Heart left ventricle (tissue), 16 donors: ENCODE results near the gene WDR70. TPM values are rescaled to one million over a fixed set of nuclear protein-coding genes. Genes with fewer than 3 reads are reported as not detected.

Experiments used
- ATAC-seq, 4 donors: fragments of 200-7000 bp; cut with Tn5 transposase; one replicate each; pipeline ENCODE4 v1.9.1; 2020 to 2022; ENCODE audit warnings: moderate library complexity in 4 of 4, mild to moderate bottlenecking in 3 of 4, moderate number of reproducible peaks in 1 of 4
- DNase-seq, 5 donors: peaks; one replicate each; pipeline ENCODE4 v3.0.0-alpha.2; 2020
- H3K27ac ChIP-seq, 12 donors: fragments of 200-600 bp; sonication (generic) in 4 of 12; one replicate each; pipeline versions ENCODE4 v1.5.0 to v1.8.0; 2016 to 2022; ENCODE audit warnings: mild to moderate bottlenecking in 2 of 12
- H3K27me3 ChIP-seq, 9 donors: fragments of 200-600 bp; sonication (generic) in 2 of 9; one replicate each; pipeline versions ENCODE4 v1.5.1 to v1.8.0; 2016 to 2022; ENCODE audit warnings: mild to moderate bottlenecking in 3 of 9
- H3K36me3 ChIP-seq, 9 donors: fragments of 200-600 bp; sonication (generic) in 2 of 9; one replicate each; pipeline versions ENCODE4 v1.5.0 to v1.8.0; 2018 to 2022; ENCODE audit warnings: mild to moderate bottlenecking in 2 of 9
- H3K4me1 ChIP-seq, 12 donors: fragments of 200-600 bp; sonication (generic) in 4 of 12; one replicate each; pipeline versions ENCODE4 v1.5.0 to v1.8.0; 2016 to 2022; ENCODE audit warnings: mild to moderate bottlenecking in 3 of 12
- H3K4me3 ChIP-seq, 12 donors: fragments of 200-600 bp; sonication (generic) in 4 of 12; one replicate each; pipeline versions ENCODE4 v1.5.0 to v1.8.0; 2017 to 2022; ENCODE audit warnings: mild to moderate bottlenecking in 9 of 12, moderate library complexity in 4 of 12
- H3K9me3 ChIP-seq, 12 donors: fragments of 200-600 bp; sonication (generic) in 4 of 12; one replicate each; pipeline versions ENCODE4 v1.5.0 to v1.8.0; 2016 to 2022; ENCODE audit warnings: mild to moderate bottlenecking in 1 of 12
- CTCF ChIP-seq, 12 donors: fragments of 200-600 bp; sonication (generic) in 4 of 12; IDR thresholded peaks; one replicate each; pipeline versions ENCODE4 v1.5.0 to v1.8.0; 2018 to 2022; ENCODE audit warnings: antibody characterized with exemption in 12 of 12, mild to moderate bottlenecking in 5 of 12
- POLR2A ChIP-seq, 2 donors: fragments of 450-650 bp; IDR thresholded peaks; one replicate each; pipeline ENCODE4 v1.6.1; 2017; ENCODE audit warnings: antibody characterized with exemption in 2 of 2, mild to moderate bottlenecking in 2 of 2, moderate library complexity in 2 of 2
- WGBS, 4 donors: extraction: QIAGEN DNeasy Blood & Tissue Kit in 2 of 4; methylation state at CpG; one replicate each; pipeline versions ENCODE4 v1.1.5 to v1.1.7; 2013 to 2018; 5-methylcytosine and 5-hydroxymethylcytosine counted together
- intact Hi-C, 10 donors: fragments of 100-400 bp; cut with DNase I; formaldehyde crosslinking; loops; one replicate each; pipeline versions ENCODE4 v1.11.1 to v1.14.2; 2022
- polyA plus RNA-seq, 2 donors: library from polyadenylated mRNA; stranded (reverse); fragments of 200-250 nt; gene quantifications; one replicate each; pipeline ENCODE4 v1.2.3, GENCODE V29; 2013
- total RNA-seq, 9 donors: library from RNA; depleted of rRNA in 2 of 9; stranded (reverse); fragments of >200 nt in 2 of 9; fragmentation: NEBNext Ultra II Directional in 3 of 9; extraction: Animal tissue kit (Norgen Biotek cat#: 25700) in 3 of 9; gene quantifications; one replicate each; pipeline versions ENCODE4 v1.1.0 to v1.2.4, GENCODE V29; 2016 to 2023
- donor health status: ischemic (EF 13 %, LVEDD 7.1; RV severe dilation, severe dysfunction).
- donor health status: healthy with polysubstance abuse.
- donor health status: DM: no; HTN: yes; CAD: no.
- donor health status: DM: no; HTN: no; CAD: no.
- donor health status: ischemic (EF 25% LVEDD 6.9; RV normal size, moderate dysfunction).
- donor health status: ischemic (EF 25% LVEDD 5.7; RV mildly dilated, moderate dysfunction).
- donor health status: healthy.
- donor health status: DM: yes; HTN: yes; CAD: no.
- donor health status: ischemic (EF 35%, LVEDD 5.7; RV mildly dilated, moderate dysfunction).
- donor health status: nonischemic (EF 11% LVEDD 7.7; RV severe dilation, severe dysfunction).
- donor health status: DM: yes; HTN: yes; CAD: no.
- donor health status: PGD.
- donor health status: ischemic (EF 29% LVEDD 5.4; RV normal size, mild dysfunction).
- donor health status: nonischemic (EF 23%, LVEDD 6.1; RV moderate dilation, normal function).

Gene WDR70
- total and polyA plus RNA-seq, 11 donors, result 6.0 to 31.3 (median 13.6) TPM

GRCh38 chr5:37714756-37715155 is 335.6 kb downstream of the WDR70 start:
- H3K4me3 ChIP-seq, result no peak overlapping the region
- peaks cover 0 to 17% (median 13%) of the 10 kb centered on the region in 12 donors for H3K4me1 ChIP-seq
- no peaks in the 10 kb centered on the region for H3K9me3 ChIP-seq
- DNase-seq, result no peak
- intact Hi-C loops, result no loop called here
- no peak for TF ChIP-seq POLR2A (IDR thresholded peaks at IDR 0.05)
- no peak for TF ChIP-seq CTCF (IDR thresholded peaks at IDR 0.05)
- H3K27me3 ChIP-seq, result no peaks in the 10 kb centered on the region
- peaks cover 0 to 2% (median 0%) of the 10 kb centered on the region in 9 donors for H3K36me3 ChIP-seq
- no peak overlapping the region for H3K27ac ChIP-seq
- no peak for ATAC-seq

- H3K36me3 ChIP-seq, result no peaks in the 10 kb centered on the region
- no peak overlapping the region for H3K4me3 ChIP-seq
- intact Hi-C loops, result no loop called here
- TF ChIP-seq POLR2A (IDR thresholded peaks at IDR 0.05) (no peak), CTCF (IDR thresholded peaks at IDR 0.05) (no peak)
- ATAC-seq (no peak), DNase-seq (no peak)
- peaks cover 0 to 17% (median 13%) of the 10 kb centered on the region in 12 donors for H3K4me1 ChIP-seq
- H3K9me3 ChIP-seq, result no peaks in the 10 kb centered on the region
- no peaks in the 10 kb centered on the region for H3K27me3 ChIP-seq
- H3K27ac ChIP-seq, result no peak overlapping the region
These were observed 336.2 kb downstream of the WDR70 start for GRCh38 chr5:37715361-37715760.

- no peak for TF ChIP-seq POLR2A (IDR thresholded peaks at IDR 0.05)
- no peak for TF ChIP-seq CTCF (IDR thresholded peaks at IDR 0.05)
- Histone ChIP-seq H3K36me3 (peaks cover 0 to 5% (median 0%) of the 10 kb centered on the region in 9 donors), H3K9me3 (no peaks in the 10 kb centered on the region), H3K4me1 (peaks cover 0 to 17% (median 13%) of the 10 kb centered on the region in 12 donors), H3K27ac (no peak overlapping the region), H3K27me3 (no peaks in the 10 kb centered on the region), H3K4me3 (no peak overlapping the region)
- WGBS, 4 donors, result 93 to 96% (median 95%) methylated on average over 5 of the region's 5 CpGs
- DNase-seq (no peak), ATAC-seq (no peak)
- intact Hi-C loops, result no loop called here
These were observed 336.9 kb downstream of the WDR70 start for GRCh38 chr5:37715992-37716391.

- WGBS, 4 donors, result 89 to 98% (median 96%) methylated on average over 1 of the region's 1 CpG
- Histone ChIP-seq H3K9me3 (no peaks in the 10 kb centered on the region), H3K27ac (peak overlapping the region in 1 of 12 donors; percentile 44), H3K4me3 (no peak overlapping the region), H3K4me1 (peaks cover 0 to 17% (median 13%) of the 10 kb centered on the region in 12 donors), H3K27me3 (no peaks in the 10 kb centered on the region), H3K36me3 (peaks cover 0 to 8% (median 0%) of the 10 kb centered on the region in 9 donors)
- intact Hi-C loops, result no loop called here
- TF ChIP-seq CTCF (IDR thresholded peaks at IDR 0.05) (no peak), POLR2A (IDR thresholded peaks at IDR 0.05) (no peak)
- no peak for ATAC-seq
- no peak for DNase-seq
These were observed 337.3 kb downstream of the WDR70 start for GRCh38 chr5:37716405-37716804.
